K562 (cell line): ENCODE measurements around the gene ANO2. TPM values are rescaled to one million over a fixed set of nuclear protein-coding genes. Genes with fewer than 3 reads are reported as not detected.

Experiments
- ATAC-seq: fragments of 200-7000 bp; cut with Tn5 transposase; 3 replicates; pipeline ENCODE4 v1.9.1; 2020; ENCODE audit warnings: moderate library complexity
- BruUV-seq: library from RNA; stranded (reverse); fragments of 400-500 nt; replicated peaks from 2 replicates; lab custom pipeline; 2021; lab: Mats Ljungman, UMichigan
- CTCF ChIA-PET: fragments of 300-600 bp; formaldehyde crosslinking; extraction: SDS; loops from one replicate; lab custom pipeline; 2021; ENCODE audit warnings: low intra/inter-chr PET ratio; lab: Yijun Ruan, JAX
- POLR2A ChIA-PET: fragments of 300-600, 350-650 bp; sonication (Branson Sonifier 250); formaldehyde crosslinking; extraction: SDS; loops from one replicate; lab custom pipeline; 2021; ENCODE audit warnings: antibody characterized with exemption, inconsistent platforms; lab: Yijun Ruan, JAX
- DNase-seq, 4 experiments: peaks; one replicate each; pipeline versions ENCODE4 v3.0.0 to v3.0.0-alpha.2; 2011 to 2018; ENCODE audit warnings: low spot score in 3 of 4, mixed read lengths in 3 of 4; ENCODE audit errors: extremely low read depth in 1 of 4
- FAIRE-seq: peaks from 2 replicates; lab custom pipeline; 2011; peaks lifted over from hg19 to GRCh38; lab: Jason Lieb, UNC
- H2AFZ ChIP-seq: 2 replicates; pipeline ENCODE4 v1.6.0; 2011; ENCODE audit warnings: low read depth, low read length, control low read depth, inconsistent platforms
- H3K27ac ChIP-seq: fragments of 200-600 bp; 3 replicates; pipeline ENCODE4 v1.8.0; 2011; ENCODE audit warnings: low read depth, mild to moderate bottlenecking, control low read depth, inconsistent platforms, low read length, moderate library complexity, mixed read lengths; ENCODE audit errors: extremely low read depth
- H3K27me3 ChIP-seq, 2 experiments: fragments of 300-600 bp in 1 of 2; 2 replicates in 1 of 2; 3 replicates in 1 of 2; pipeline versions ENCODE4 v1.6.0 to v1.8.0; 2011; ENCODE audit warnings: inconsistent platforms in 2 of 2, low read length in 2 of 2, mild to moderate bottlenecking in 1 of 2, mixed read lengths in 1 of 2, moderate library complexity in 1 of 2; ENCODE audit not compliant: control insufficient read depth in 2 of 2, insufficient read depth in 2 of 2
- H3K36me3 ChIP-seq: fragments of 300-600 bp; 3 replicates; pipeline ENCODE4 v1.8.0; 2011; ENCODE audit warnings: mild to moderate bottlenecking, low read length, inconsistent platforms; ENCODE audit not compliant: control insufficient read depth, insufficient read depth
- H3K4me1 ChIP-seq, 2 experiments: fragments of 200-600 bp in 1 of 2; replicated peaks in 1 of 2; 2 replicates in 1 of 2; 3 replicates in 1 of 2; pipeline versions ENCODE4 v1.5.1 to v1.8.0; 2011; ENCODE audit warnings: inconsistent platforms in 2 of 2, low read length in 2 of 2, mild to moderate bottlenecking in 1 of 2, mixed read lengths in 1 of 2, moderate library complexity in 1 of 2; ENCODE audit not compliant: control insufficient read depth in 2 of 2, insufficient read depth in 2 of 2
- H3K4me2 ChIP-seq: 2 replicates; pipeline ENCODE4 v1.6.1; 2011; ENCODE audit warnings: low read length, control low read depth, inconsistent platforms, mixed read lengths; ENCODE audit not compliant: insufficient read depth
- H3K4me3 ChIP-seq: fragments of 200-600 bp; sonication (generic), shearing (Covaris generic); 2 replicates; pipeline ENCODE4 v1.5.1; 2016; ENCODE audit warnings: control low read depth, inconsistent platforms
- H3K79me2 ChIP-seq: fragments of 200-600 bp; 3 replicates; pipeline ENCODE4 v1.8.0; 2011; ENCODE audit warnings: low read length, inconsistent platforms; ENCODE audit not compliant: control insufficient read depth, insufficient read depth
- H3K9ac ChIP-seq, 2 experiments: 2 replicates each; pipeline versions ENCODE4 v1.6.0 to v1.6.1; 2011; ENCODE audit warnings: low read depth in 2 of 2, low read length in 2 of 2, control low read depth in 1 of 2, inconsistent platforms in 1 of 2, mild to moderate bottlenecking in 1 of 2, mixed read lengths in 1 of 2; ENCODE audit not compliant: insufficient read depth in 1 of 2
- H3K9me1 ChIP-seq: one replicate; pipeline ENCODE4 v1.6.0; 2011; ENCODE audit warnings: inconsistent platforms, mild to moderate bottlenecking, low read length, moderate library complexity; ENCODE audit not compliant: control insufficient read depth, insufficient read depth
- H3K9me3 ChIP-seq: replicated peaks from 2 replicates; pipeline ENCODE4 v1.5.1; 2011; ENCODE audit warnings: low read depth, low read length, inconsistent platforms; ENCODE audit not compliant: control insufficient read depth, insufficient read depth
- H4K20me1 ChIP-seq: replicated peaks from 2 replicates; pipeline ENCODE4 v1.6.1; 2011; ENCODE audit warnings: low read length, inconsistent platforms, mixed read lengths; ENCODE audit not compliant: control insufficient read depth, insufficient read depth
- CREBBP ChIP-seq: IDR thresholded peaks from one replicate; pipeline ENCODE4 v1.6.1; 2012; ENCODE audit warnings: low read depth, mild to moderate bottlenecking, control low read depth, inconsistent platforms, low read length
- DNMT1 ChIP-seq: fragments of 450-650 bp; IDR thresholded peaks from 2 replicates; pipeline ENCODE4 v1.6.1; 2016; ENCODE audit warnings: antibody characterized with exemption, mild to moderate bottlenecking
- FOXK2 ChIP-seq, 2 experiments: fragments of 450-650 bp; IDR thresholded peaks in 1 of 2; conservative IDR thresholded peaks in 1 of 2; 2 replicates each; pipeline ENCODE4 v1.6.1; 2016; ENCODE audit warnings: low read depth in 2 of 2, mild to moderate bottlenecking in 1 of 2
- GTF2E2 ChIP-seq: fragments of 200-800 bp; sonication (Bioruptor generic); IDR thresholded peaks from 2 replicates; pipeline ENCODE4 v1.6.1; 2016; ENCODE audit warnings: missing genetic modification characterization, missing compliant biosample characterization
- NCOA1 ChIP-seq: fragments of 450-650 bp; IDR thresholded peaks from 2 replicates; pipeline ENCODE4 v1.6.1; 2016; ENCODE audit warnings: low read depth
- NFRKB ChIP-seq: fragments of 450-650 bp; IDR thresholded peaks from 2 replicates; pipeline ENCODE4 v1.6.1; 2016; ENCODE audit warnings: low read depth
- PHF20 ChIP-seq: fragments of 450-650 bp; IDR thresholded peaks from 2 replicates; pipeline ENCODE4 v1.6.1; 2018; ENCODE audit not compliant: partially characterized antibody
- RBM22 ChIP-seq: fragments of 200-400 bp; formaldehyde crosslinking; IDR thresholded peaks from 2 replicates; pipeline ENCODE4 v1.6.1; 2018; ENCODE audit warnings: low read length, low read depth; ENCODE audit not compliant: poor library complexity, severe bottlenecking
- RBM25 ChIP-seq: fragments of 200-400 bp; formaldehyde crosslinking; IDR thresholded peaks from 2 replicates; pipeline ENCODE4 v1.6.1; 2018; ENCODE audit warnings: low read length, low read depth, moderate library complexity; ENCODE audit not compliant: severe bottlenecking
- RFX1 ChIP-seq: fragments of 450-650 bp; IDR thresholded peaks from 2 replicates; pipeline ENCODE4 v1.6.1; 2016; ENCODE audit warnings: mild to moderate bottlenecking, moderate library complexity
- RNF2 ChIP-seq: sonication (generic); IDR thresholded peaks from 2 replicates; pipeline ENCODE4 v1.6.1; 2016
- SMAD4 ChIP-seq: fragments of 250-450 bp; sonication (Bioruptor Pico); conservative IDR thresholded peaks from 2 replicates; pipeline ENCODE4 v1.8.0; 2021; ENCODE audit warnings: inconsistent platforms, mild to moderate bottlenecking, moderate library complexity
- SPI1 ChIP-seq: IDR thresholded peaks from 2 replicates; pipeline ENCODE4 v1.6.1; 2011; ENCODE audit warnings: low read depth, low read length, control low read depth, borderline replicate concordance
- ZKSCAN1 ChIP-seq: fragments of 150-350 bp; IDR thresholded peaks from 2 replicates; pipeline ENCODE4 v1.6.1; 2016; ENCODE audit warnings: low read depth, low read length
- ZNF124 ChIP-seq: sonication (generic); formaldehyde crosslinking; IDR thresholded peaks from 2 replicates; pipeline ENCODE4 v1.8.1; 2022; ENCODE audit warnings: missing genetic modification reagents
- ZNF76 ChIP-seq: fragments of 250-450 bp; sonication (Bioruptor Pico); IDR thresholded peaks from 2 replicates; pipeline ENCODE4 v1.4.0; 2020; ENCODE audit warnings: mild to moderate bottlenecking, moderate library complexity, borderline replicate concordance
- WGBS: fragments of 100-300 bp; shearing (Covaris generic); methylation state at CpG from one replicate; pipeline ENCODE4 v1.1.6; 2016; ENCODE audit warnings: low coverage, mixed read lengths; ENCODE audit not compliant: insufficient coverage; ENCODE audit errors: missing lambda C conversion rate; 5-methylcytosine and 5-hydroxymethylcytosine counted together
- in situ Hi-C: fragments of 300-500 bp; cut with MboI; formaldehyde crosslinking; loops from 4 replicates; pipeline ENCODE4 v1.15.0; 2018; ENCODE audit warnings: inconsistent platforms, mixed read lengths
- intact Hi-C: fragments of 100-400 bp; cut with micrococcal nuclease; formaldehyde crosslinking; loops from 2 replicates; pipeline ENCODE4 v1.14.2; 2022
- polyA plus RNA-seq, 8 experiments: library from polyadenylated mRNA; depleted of rRNA in 4 of 8; stranded (reverse) in 5 of 8; unstranded in 3 of 8; fragments of >200 nt; fragmentation: Nextera tagmentation in 2 of 8; fragmentation: Illumina TruSeq in 1 of 8; extraction: Ambion mirVana in 2 of 8; extraction: Trizol in 1 of 8; gene quantifications; 2 replicates each; pipeline versions ENCODE4 v1.2.1 to v1.2.3, GENCODE V29; 2011 to 2014; ENCODE audit warnings: inconsistent platforms in 1 of 8, missing spikeins in 1 of 8
- total RNA-seq, 7 experiments: library from RNA; depleted of rRNA in 6 of 7; stranded (reverse); fragments of >200 nt in 6 of 7; fragmentation: Illumina TruSeq in 2 of 7; extraction: Trizol in 2 of 7; gene quantifications; 2 replicates each; pipeline versions ENCODE4 v1.2.1 to v1.2.3, GENCODE V29; 2011 to 2021; ENCODE audit warnings: low replicate concordance in 1 of 7
- TF ChIP-seq, protein P1 (sequence below): IDR thresholded peaks from 2 replicates; pipeline ENCODE4 v1.6.1; 2014; ENCODE audit warnings: antibody characterized with exemption
- TF ChIP-seq, protein P2 (sequence below): fragments of 250-450 bp; sonication (Bioruptor Pico); IDR thresholded peaks from 2 replicates; pipeline ENCODE4 v1.8.0; 2022; ENCODE audit warnings: inconsistent platforms
- TF ChIP-seq, protein P3 (sequence below), 2 experiments: fragments of 450-650 bp; IDR thresholded peaks; 2 replicates each; pipeline ENCODE4 v1.6.1; 2016

The ANO2 gene
- total and polyA plus RNA-seq, 9 of the 15 experiments (the other 6 are each of a cell fraction or from before 2014, with no cell fraction given) = 0.64 TPM; not detected in 8

DNA sequence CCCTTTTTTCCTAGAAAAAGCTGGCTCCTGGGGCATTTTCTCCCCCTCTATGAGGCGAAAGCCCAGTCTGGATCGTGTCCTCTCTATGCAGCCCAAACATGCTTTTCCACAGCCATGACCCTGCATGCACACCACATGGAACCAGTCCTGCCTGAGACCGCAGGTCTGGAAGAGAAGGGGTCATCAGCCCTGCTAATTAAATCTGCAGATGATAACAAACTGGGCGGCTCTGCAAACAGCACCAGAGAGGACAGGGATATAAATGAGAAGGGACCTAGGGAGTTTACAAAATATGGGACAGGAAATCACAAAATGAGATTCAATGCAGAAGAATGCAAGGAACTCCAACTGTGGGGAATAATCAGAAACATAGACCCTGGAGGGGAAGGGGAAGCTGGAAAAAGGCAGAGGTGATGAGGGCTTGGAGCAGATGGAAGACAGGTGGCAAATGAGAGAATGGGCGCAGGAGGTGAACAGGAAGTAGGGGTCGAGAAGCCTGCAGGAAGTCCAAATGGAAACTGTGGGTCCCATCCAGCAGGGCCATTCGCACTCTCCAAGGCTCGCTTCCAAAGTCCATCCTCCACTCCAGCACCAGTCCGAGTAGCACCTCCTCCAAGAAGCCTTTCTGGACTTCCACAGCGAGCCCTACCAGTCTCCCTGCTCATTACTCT, 76.3 kb downstream of the ANO2 start:
- ATAC-seq (no peak), DNase-seq (no peak), FAIRE-seq (no peak)
- CTCF ChIA-PET = no interaction called here
- intact Hi-C loops = no loop called here
- H3K4me3 ChIP-seq = no peak overlapping the region
- H4K20me1 ChIP-seq = no peaks in the 10 kb centered on the region
- no peak for TF ChIP-seq SPI1
- TF ChIP-seq, protein P1, sequence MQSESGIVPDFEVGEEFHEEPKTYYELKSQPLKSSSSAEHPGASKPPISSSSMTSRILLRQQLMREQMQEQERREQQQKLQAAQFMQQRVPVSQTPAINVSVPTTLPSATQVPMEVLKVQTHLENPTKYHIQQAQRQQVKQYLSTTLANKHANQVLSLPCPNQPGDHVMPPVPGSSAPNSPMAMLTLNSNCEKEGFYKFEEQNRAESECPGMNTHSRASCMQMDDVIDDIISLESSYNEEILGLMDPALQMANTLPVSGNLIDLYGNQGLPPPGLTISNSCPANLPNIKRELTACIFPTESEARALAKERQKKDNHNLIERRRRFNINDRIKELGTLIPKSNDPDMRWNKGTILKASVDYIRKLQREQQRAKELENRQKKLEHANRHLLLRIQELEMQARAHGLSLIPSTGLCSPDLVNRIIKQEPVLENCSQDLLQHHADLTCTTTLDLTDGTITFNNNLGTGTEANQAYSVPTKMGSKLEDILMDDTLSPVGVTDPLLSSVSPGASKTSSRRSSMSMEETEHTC = no peak
- TF ChIP-seq NCOA1 = no peak
- TF ChIP-seq, protein P2, sequence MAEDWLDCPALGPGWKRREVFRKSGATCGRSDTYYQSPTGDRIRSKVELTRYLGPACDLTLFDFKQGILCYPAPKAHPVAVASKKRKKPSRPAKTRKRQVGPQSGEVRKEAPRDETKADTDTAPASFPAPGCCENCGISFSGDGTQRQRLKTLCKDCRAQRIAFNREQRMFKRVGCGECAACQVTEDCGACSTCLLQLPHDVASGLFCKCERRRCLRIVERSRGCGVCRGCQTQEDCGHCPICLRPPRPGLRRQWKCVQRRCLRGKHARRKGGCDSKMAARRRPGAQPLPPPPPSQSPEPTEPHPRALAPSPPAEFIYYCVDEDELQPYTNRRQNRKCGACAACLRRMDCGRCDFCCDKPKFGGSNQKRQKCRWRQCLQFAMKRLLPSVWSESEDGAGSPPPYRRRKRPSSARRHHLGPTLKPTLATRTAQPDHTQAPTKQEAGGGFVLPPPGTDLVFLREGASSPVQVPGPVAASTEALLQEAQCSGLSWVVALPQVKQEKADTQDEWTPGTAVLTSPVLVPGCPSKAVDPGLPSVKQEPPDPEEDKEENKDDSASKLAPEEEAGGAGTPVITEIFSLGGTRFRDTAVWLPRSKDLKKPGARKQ (CRISPR knock-in tag) = no peak
- TF ChIP-seq NFRKB = no peak
- no peak for TF ChIP-seq SMAD4 (CRISPR knock-in tag)
- no peak for TF ChIP-seq PHF20
- no peak for TF ChIP-seq RFX1
- no peak for TF ChIP-seq CREBBP
- no peak for TF ChIP-seq FOXK2 (conservative IDR thresholded peaks at IDR 0.05 in 1 of 2, IDR thresholded peaks at IDR 0.05 in 1 of 2; ENCODE audit: low read depth in 2 of 2)
- TF ChIP-seq, protein P3, sequence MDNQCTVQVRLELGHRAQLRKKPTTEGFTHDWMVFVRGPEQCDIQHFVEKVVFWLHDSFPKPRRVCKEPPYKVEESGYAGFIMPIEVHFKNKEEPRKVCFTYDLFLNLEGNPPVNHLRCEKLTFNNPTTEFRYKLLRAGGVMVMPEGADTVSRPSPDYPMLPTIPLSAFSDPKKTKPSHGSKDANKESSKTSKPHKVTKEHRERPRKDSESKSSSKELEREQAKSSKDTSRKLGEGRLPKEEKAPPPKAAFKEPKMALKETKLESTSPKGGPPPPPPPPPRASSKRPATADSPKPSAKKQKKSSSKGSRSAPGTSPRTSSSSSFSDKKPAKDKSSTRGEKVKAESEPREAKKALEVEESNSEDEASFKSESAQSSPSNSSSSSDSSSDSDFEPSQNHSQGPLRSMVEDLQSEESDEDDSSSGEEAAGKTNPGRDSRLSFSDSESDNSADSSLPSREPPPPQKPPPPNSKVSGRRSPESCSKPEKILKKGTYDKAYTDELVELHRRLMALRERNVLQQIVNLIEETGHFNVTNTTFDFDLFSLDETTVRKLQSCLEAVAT (IDR thresholded peaks at IDR 0.05) = no peak
- no peak for TF ChIP-seq RBM22
- TF ChIP-seq GTF2E2 (tag) = no peak
- no peak for TF ChIP-seq RNF2
- no peak for TF ChIP-seq DNMT1
- no peak for TF ChIP-seq ZKSCAN1
- TF ChIP-seq ZNF76 (CRISPR knock-in tag) = no peak
- no peak for TF ChIP-seq RBM25
- TF ChIP-seq ZNF124 (CRISPR knock-in tag) = no peak
- no peaks in the 10 kb centered on the region for H3K36me3 ChIP-seq
- H3K9me1 ChIP-seq = no peaks in the 10 kb centered on the region
- no peak overlapping the region for H3K27ac ChIP-seq
- H3K4me2 ChIP-seq = no peak overlapping the region
- no TSS peak for BruUV-seq
- H2AFZ ChIP-seq = no peak overlapping the region
- no peaks in the 10 kb centered on the region for H3K9me3 ChIP-seq
- no peaks in the 10 kb centered on the region for H3K79me2 ChIP-seq
- H3K27me3 ChIP-seq = no peaks in the 10 kb centered on the region; a peak in 1 of 5 replicates
- POLR2A ChIA-PET = no interaction called here
- in situ Hi-C loops = no loop called here
- no peaks in the 10 kb centered on the region for H3K4me1 ChIP-seq
- H3K9ac ChIP-seq = no peak overlapping the region
- WGBS = 0% methylated on average over 8 of the region's 10 CpGs
